ENCODE results near the gene ANXA8L1.
"Not testable (repeated sequence)": the region's sequence is repeated elsewhere in the genome, so short reads cannot be mapped to it uniquely, and the experiment has no call there.

GRCh38 chr10:46412665-46413064 lies 37.1 kb downstream of the ANXA8L1 start:
- TF ChIP-seq CTCF, POLR2A (IDR thresholded peaks at IDR 0.05): not testable (repeated sequence)

All from lower leg skin (tissue), 3 donors.